GM12891 (cell line): ENCODE data around the gene ZDHHC11.
"Not testable (repeated sequence)": the region's sequence is repeated elsewhere in the genome, so short reads cannot be mapped to it uniquely, and the experiment has no call there.

ENCODE experiments used
- POLR2A ChIP-seq: IDR thresholded peaks from 2 replicates; pipeline ENCODE4 v1.6.1; 2011; ENCODE audit warnings: low read depth, low read length, control low read depth
- POLR2AphosphoS5 ChIP-seq: IDR thresholded peaks from 2 replicates; pipeline ENCODE4 v1.6.1; 2011; ENCODE audit warnings: low read depth, low read length, control low read depth
- POU2F2 ChIP-seq: IDR thresholded peaks from 2 replicates; pipeline ENCODE4 v1.6.1; 2011; ENCODE audit warnings: low read depth, mild to moderate bottlenecking, control low read depth, low read length, moderate library complexity
- SPI1 ChIP-seq: IDR thresholded peaks from 2 replicates; pipeline ENCODE4 v1.6.1; 2011; ENCODE audit warnings: low read depth, low read length, control low read depth
- TAF1 ChIP-seq: IDR thresholded peaks from 2 replicates; pipeline ENCODE4 v1.6.1; 2011; ENCODE audit warnings: low read depth, low read length, control low read depth

GRCh38 chr5:834013-834412, 16.8 kb downstream of the ZDHHC11 start:
- TF ChIP-seq POLR2A, POLR2AphosphoS5, TAF1, SPI1, POU2F2: not testable (repeated sequence)
